HG02943 (cell line): ENCODE data around the gene IL36RN.

Source experiments
- ATAC-seq: cut with Tn5 transposase; IDR thresholded peaks from one replicate; pipeline ENCODE4 v1.9.1; 2021; ENCODE audit warnings: mild to moderate bottlenecking, low read depth, moderate library complexity; ENCODE audit not compliant: unreplicated experiment

The IL36RN gene

DNA sequence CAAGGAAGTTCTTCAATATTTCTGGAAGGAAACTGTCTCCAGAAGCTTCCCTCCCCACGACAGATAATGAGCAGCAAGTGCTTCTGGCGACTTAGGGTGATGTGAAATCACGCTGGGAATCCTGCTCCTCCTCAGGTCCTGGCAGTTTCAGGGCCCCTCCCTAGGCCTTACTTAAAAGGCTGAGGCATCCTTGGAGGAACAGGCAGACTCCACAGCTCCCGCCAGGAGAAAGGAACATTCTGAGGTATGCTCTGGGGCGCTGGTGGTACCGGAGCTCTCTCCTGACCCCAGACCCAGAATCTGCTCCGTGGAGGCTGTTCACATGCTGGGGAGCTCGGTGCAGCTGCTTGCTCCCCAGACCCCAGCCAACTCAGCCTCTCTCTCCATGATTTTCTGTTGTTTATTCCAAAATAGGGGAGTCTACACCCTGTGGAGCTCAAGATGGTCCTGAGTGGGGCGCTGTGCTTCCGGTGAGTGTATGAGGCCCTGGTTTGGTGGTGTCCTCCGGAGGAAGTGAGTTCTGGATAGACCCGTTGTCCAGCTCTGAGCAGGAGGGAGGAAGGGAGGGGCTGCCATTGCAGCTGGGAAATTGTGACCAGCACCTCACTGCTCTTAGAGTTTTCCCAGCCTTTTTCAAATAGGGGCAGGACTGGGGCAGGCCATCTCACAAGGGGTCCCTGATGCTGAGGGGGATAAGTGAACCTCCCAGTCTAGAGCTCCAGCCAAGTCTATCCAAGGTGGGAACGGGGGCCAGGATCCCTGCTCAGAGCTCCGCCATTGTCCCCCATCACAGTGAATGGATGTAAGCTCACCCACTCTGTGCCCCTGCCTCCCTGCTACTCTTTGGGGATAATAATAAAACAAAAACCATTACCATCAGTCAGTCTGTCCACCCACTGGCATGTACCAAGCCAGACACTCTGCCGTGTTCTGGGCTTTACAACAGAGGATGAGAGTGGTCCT is at the start of gene IL36RN:
Gene IL36RN (plus strand): TSS at position 201 of the 963 bp plus-strand sequence. CDS start 241 bp downstream, at position 442.
- no peak for ATAC-seq

DNA sequence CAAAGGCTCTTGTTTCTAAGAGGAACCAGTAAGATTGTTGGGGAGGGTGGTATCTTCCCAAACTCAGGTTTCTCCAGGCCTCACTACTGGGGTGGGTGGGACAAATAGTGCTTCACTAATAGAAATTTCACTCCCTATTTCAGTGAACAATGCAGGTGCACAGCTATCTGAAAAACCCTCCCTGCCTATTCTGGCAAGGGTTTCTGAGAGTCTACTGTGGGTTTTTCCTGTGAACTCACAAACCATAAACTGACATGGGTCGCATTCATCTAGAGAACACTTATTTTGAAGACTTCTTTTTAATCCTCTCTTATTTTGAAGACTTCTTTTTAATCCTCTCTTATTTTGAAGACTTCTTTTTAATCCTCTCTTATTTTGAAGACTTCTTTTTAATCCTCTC is 49.4 kb upstream of the IL36RN start:
- no peak for ATAC-seq

GRCh38 chr2:113010088-113010487 is 48.9 kb upstream of the IL36RN start:
- ATAC-seq = no peak

- ATAC-seq = no peak
Measured at GRCh38 chr2:113011108-113011507, 47.9 kb upstream of the IL36RN start.

GRCh38 chr2:113012436-113013335 is 46.3 kb upstream of the IL36RN start:
- ATAC-seq = no peak

GRCh38 chr2:113013336-113013661 is 45.7 kb upstream of the IL36RN start:
- ATAC-seq = no peak

GRCh38 chr2:113014067-113014466 is 44.9 kb upstream of the IL36RN start:
- no peak for ATAC-seq

- ATAC-seq = no peak
Measured at GRCh38 chr2:113015042-113015441, 44.0 kb upstream of the IL36RN start.

- no peak for ATAC-seq
Measured at GRCh38 chr2:113015655-113016054, 43.3 kb upstream of the IL36RN start.

DNA sequence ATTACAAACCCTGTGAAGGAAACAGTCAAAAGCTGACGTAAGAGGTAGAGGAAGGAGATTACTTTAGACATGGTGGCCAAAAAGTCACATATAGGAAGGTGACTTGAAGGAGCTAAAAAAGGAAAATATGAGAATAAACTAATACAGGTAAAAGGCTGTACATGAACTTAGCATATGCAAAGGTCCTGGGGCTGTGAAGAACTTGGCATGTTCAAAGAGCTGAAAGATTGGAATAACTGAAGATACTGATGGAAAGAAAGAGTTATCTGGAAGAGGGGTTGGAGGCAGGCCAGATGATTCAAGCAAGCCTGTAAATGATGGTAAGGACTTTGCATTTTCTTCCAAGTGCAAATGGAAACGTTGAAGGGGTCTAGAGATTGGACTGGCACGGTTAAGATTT is 40.5 kb upstream of the IL36RN start:
- no peak for ATAC-seq

GRCh38 chr2:113021312-113021711 is 37.7 kb upstream of the IL36RN start:
- no peak for ATAC-seq

DNA sequence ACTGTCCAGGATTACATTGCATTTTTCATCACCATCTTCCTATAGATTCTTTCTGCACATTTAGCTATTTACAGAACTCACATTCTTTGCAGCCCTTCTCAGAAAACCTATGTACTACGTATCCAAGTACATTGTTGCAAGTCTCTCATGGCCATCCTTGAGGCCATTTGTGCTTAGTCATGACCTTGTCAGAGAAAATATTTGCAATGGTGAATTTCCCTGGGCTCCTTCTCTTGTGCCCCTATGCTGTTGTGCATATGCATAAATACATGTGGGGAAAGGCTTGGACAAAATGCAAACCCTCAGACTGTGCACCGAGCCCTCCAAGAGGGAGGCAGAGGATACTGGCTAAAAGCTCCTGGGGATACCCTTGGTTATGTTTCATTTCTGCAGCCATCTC is 34.2 kb upstream of the IL36RN start:
- no peak for ATAC-seq

DNA sequence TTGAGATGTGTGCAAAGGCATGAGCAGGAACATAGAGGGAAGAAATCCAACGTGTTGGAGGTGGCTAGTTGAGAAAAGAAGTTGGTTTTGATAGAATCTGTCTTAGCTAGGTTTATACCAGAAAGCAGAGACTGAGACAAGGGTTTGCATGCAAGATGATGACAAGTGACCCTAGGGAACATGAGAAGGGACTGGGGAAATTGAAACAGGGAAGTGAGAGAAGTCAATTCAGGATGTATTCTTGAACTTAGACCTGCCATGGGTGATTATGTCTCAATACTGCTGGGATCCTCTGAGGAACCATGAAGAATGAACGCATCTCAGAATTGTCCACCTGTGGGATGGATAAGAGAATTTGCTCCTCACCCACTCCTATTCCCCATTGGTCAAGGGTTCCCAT is 33.3 kb upstream of the IL36RN start:
- no peak for ATAC-seq

GRCh38 chr2:113027691-113028090 is 31.3 kb upstream of the IL36RN start:
- ATAC-seq = no peak

GRCh38 chr2:113028112-113028511 is 30.9 kb upstream of the IL36RN start:
- ATAC-seq = no peak

DNA sequence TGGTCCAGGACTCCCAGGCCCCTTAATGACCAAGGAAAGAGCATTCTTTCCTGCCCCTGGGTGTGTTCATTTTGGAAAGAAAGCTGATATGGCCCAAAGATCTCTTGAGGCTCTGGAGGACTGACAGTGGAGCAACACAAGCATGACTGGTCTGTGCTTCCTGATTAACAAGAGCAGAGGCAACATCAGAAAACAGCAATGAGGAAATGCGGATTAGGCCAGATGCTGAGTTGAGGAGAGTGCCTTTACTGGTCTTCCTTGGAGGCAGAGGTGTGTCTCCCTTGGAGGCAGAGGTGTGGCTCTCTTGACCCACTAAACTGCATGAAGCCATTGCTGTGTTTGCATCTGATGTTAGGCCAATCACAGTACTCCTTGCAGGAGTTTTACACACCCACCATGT is 26.3 kb upstream of the IL36RN start:
- ATAC-seq = no peak

- ATAC-seq = no peak
Measured at GRCh38 chr2:113034016-113034415, 25.0 kb upstream of the IL36RN start.

- no peak for ATAC-seq
Measured at GRCh38 chr2:113036763-113037162, 22.2 kb upstream of the IL36RN start.

- no peak for ATAC-seq
Measured at GRCh38 chr2:113038291-113038690, 20.7 kb upstream of the IL36RN start.

- ATAC-seq = no peak
Measured at GRCh38 chr2:113039158-113039557, 19.8 kb upstream of the IL36RN start.

DNA sequence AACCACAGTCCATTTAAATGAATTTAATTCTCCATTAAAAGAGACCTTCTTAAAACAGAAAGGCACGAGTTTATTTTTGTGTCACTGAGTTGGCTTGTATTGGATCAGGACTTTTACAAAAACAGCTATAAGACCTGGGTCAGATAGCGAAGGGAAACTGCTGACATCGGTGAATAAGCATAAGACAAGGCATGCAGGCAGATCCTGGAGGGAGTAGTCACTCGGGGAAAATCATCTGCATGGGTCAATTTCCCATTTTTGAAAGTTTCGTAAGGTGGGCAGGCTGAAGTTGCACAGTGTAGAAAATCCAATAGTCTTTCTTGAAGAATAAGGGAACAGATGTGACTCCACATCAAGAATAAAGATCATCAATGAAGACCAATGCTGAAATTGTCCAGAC is 19.3 kb upstream of the IL36RN start:
- no peak for ATAC-seq
